WTC11 (cell line): ENCODE results near the gene RPA3. TPM values are rescaled to one million over a fixed set of nuclear protein-coding genes. Genes with fewer than 3 reads are reported as not detected.
A peak's percentile ranks its signal among the peaks of the same experiment; 100 is the strongest.

Source experiments
- ATAC-seq: fragments of 200-7000 bp; cut with Tn5 transposase; 2 replicates; pipeline ENCODE4 v1.10.0; 2021; ENCODE audit warnings: mild to moderate bottlenecking, moderate library complexity
- Bru-seq: library from RNA; stranded (reverse); fragments of 400-500 nt; gene quantifications from one replicate; lab custom pipeline; 2021; lab: Mats Ljungman, UMichigan
- CTCF ChIA-PET: fragments of 300-600 bp; sonication (Branson Sonifier 250); formaldehyde crosslinking; loops from one replicate; lab custom pipeline; 2021; ENCODE audit warnings: antibody characterized with exemption; lab: Charles Lee
- POLR2A ChIA-PET: fragments of 350-600 bp; sonication (Branson Sonifier 250); formaldehyde crosslinking; loops from one replicate; lab custom pipeline; 2021; ENCODE audit warnings: antibody characterized with exemption; lab: Charles Lee
- DNase-seq: peaks from one replicate; pipeline ENCODE4 v3.0.0; 2021; ENCODE audit warnings: low spot score
- H3K27ac Mint-ChIP-seq: 2 replicates; pipeline ENCODE4 v1.8.0; 2021; ENCODE audit warnings: mixed read lengths
- H3K27me3 Mint-ChIP-seq: 2 replicates; pipeline ENCODE4 v1.8.0; 2021; ENCODE audit warnings: low read depth, mild to moderate bottlenecking, moderate library complexity, mixed read lengths
- H3K36me3 Mint-ChIP-seq: 2 replicates; pipeline ENCODE4 v1.8.0; 2021; ENCODE audit warnings: mixed read lengths
- H3K4me1 Mint-ChIP-seq: 2 replicates; pipeline ENCODE4 v1.8.0; 2022; ENCODE audit warnings: mixed read lengths
- H3K4me3 Mint-ChIP-seq: 2 replicates; pipeline ENCODE4 v1.8.0; 2021; ENCODE audit warnings: mild to moderate bottlenecking, moderate library complexity, mixed read lengths
- H3K9me3 Mint-ChIP-seq: 2 replicates; pipeline ENCODE4 v1.8.0; 2021; ENCODE audit warnings: mixed read lengths
- ATF3 ChIP-seq: sonication (generic); formaldehyde crosslinking; conservative IDR thresholded peaks from 2 replicates; pipeline ENCODE4 v1.8.1; 2022; ENCODE audit warnings: mild to moderate bottlenecking, missing genetic modification reagents
- E2F1 ChIP-seq: sonication (generic); formaldehyde crosslinking; IDR thresholded peaks from 2 replicates; pipeline ENCODE4 v1.8.0; 2022; ENCODE audit warnings: mild to moderate bottlenecking, missing genetic modification reagents
- E2F5 ChIP-seq: sonication (generic); formaldehyde crosslinking; IDR thresholded peaks from 2 replicates; pipeline ENCODE4 v1.8.1; 2022; ENCODE audit warnings: mild to moderate bottlenecking, moderate library complexity, missing genetic modification reagents
- FOXK1 ChIP-seq: sonication (generic); formaldehyde crosslinking; IDR thresholded peaks from 2 replicates; pipeline ENCODE4 v1.8.0; 2022; ENCODE audit warnings: mild to moderate bottlenecking, moderate library complexity, missing genetic modification reagents
- FOXP1 ChIP-seq: sonication (generic); formaldehyde crosslinking; IDR thresholded peaks from 2 replicates; pipeline ENCODE4 v1.8.0; 2022; ENCODE audit warnings: missing genetic modification reagents, mild to moderate bottlenecking, moderate library complexity, borderline replicate concordance
- GTF2I ChIP-seq: fragments of 250-450 bp; sonication (Bioruptor Pico); conservative IDR thresholded peaks from 2 replicates; pipeline ENCODE4 v1.4.0; 2021; ENCODE audit warnings: mild to moderate bottlenecking
- HMGA2 ChIP-seq: fragments of 250-450 bp; sonication (Bioruptor Pico); IDR thresholded peaks from 2 replicates; pipeline ENCODE4 v1.4.0; 2021; ENCODE audit warnings: mild to moderate bottlenecking, moderate library complexity
- IRF2 ChIP-seq: sonication (generic); formaldehyde crosslinking; IDR thresholded peaks from 2 replicates; pipeline ENCODE4 v1.8.0; 2022; ENCODE audit warnings: low read depth, missing genetic modification reagents, borderline replicate concordance
- JAZF1 ChIP-seq: fragments of 250-450 bp; sonication (Bioruptor Pico); IDR thresholded peaks from 2 replicates; pipeline ENCODE4 v1.9.0; 2021; ENCODE audit warnings: moderate library complexity, mild to moderate bottlenecking, inconsistent platforms
- MXD4 ChIP-seq: fragments of 250-450 bp; sonication (Bioruptor Pico); IDR thresholded peaks from 2 replicates; pipeline ENCODE4 v1.8.0; 2021; ENCODE audit warnings: mild to moderate bottlenecking, moderate library complexity, borderline replicate concordance
- MYBL2 ChIP-seq: sonication (generic); formaldehyde crosslinking; IDR thresholded peaks from 2 replicates; pipeline ENCODE4 v1.8.1; 2023; ENCODE audit warnings: mild to moderate bottlenecking, moderate library complexity, missing genetic modification reagents
- RELA ChIP-seq: sonication (generic); formaldehyde crosslinking; IDR thresholded peaks from 2 replicates; pipeline ENCODE4 v1.8.1; 2022; ENCODE audit warnings: missing genetic modification reagents, mild to moderate bottlenecking, borderline replicate concordance
- SOX15 ChIP-seq: fragments of 250-450 bp; sonication (Bioruptor Pico); IDR thresholded peaks from 2 replicates; pipeline ENCODE4 v1.9.0; 2021; ENCODE audit warnings: mild to moderate bottlenecking
- SP1 ChIP-seq: sonication (generic); formaldehyde crosslinking; conservative IDR thresholded peaks from 2 replicates; pipeline ENCODE4 v1.8.1; 2022; ENCODE audit warnings: missing genetic modification reagents
- TEAD1 ChIP-seq: sonication (generic); formaldehyde crosslinking; IDR thresholded peaks from 2 replicates; pipeline ENCODE4 v1.8.0; 2022; ENCODE audit warnings: mild to moderate bottlenecking, missing genetic modification reagents
- TP53 ChIP-seq: sonication (generic); formaldehyde crosslinking; IDR thresholded peaks from 2 replicates; pipeline ENCODE4 v1.8.1; 2023; ENCODE audit warnings: mild to moderate bottlenecking, missing genetic modification reagents
- USF1 ChIP-seq: sonication (generic); formaldehyde crosslinking; IDR thresholded peaks from 2 replicates; pipeline ENCODE4 v1.8.0; 2022; ENCODE audit warnings: mild to moderate bottlenecking, missing genetic modification reagents
- USF2 ChIP-seq: sonication (generic); formaldehyde crosslinking; IDR thresholded peaks from 2 replicates; pipeline ENCODE4 v1.8.1; 2023; ENCODE audit warnings: mild to moderate bottlenecking, missing genetic modification reagents, moderate library complexity
- ZBTB21 ChIP-seq: sonication (generic); formaldehyde crosslinking; IDR thresholded peaks from 2 replicates; pipeline ENCODE4 v1.8.1; 2023; ENCODE audit warnings: mild to moderate bottlenecking, missing genetic modification reagents, borderline replicate concordance
- ZBTB43 ChIP-seq: sonication (generic); formaldehyde crosslinking; IDR thresholded peaks from 2 replicates; pipeline ENCODE4 v1.8.1; 2023; ENCODE audit warnings: mild to moderate bottlenecking, missing genetic modification reagents
- ZNF121 ChIP-seq: sonication (generic); formaldehyde crosslinking; IDR thresholded peaks from 2 replicates; pipeline ENCODE4 v1.8.0; 2023; ENCODE audit warnings: missing genetic modification reagents
- ZNF281 ChIP-seq: sonication (generic); formaldehyde crosslinking; IDR thresholded peaks from 2 replicates; pipeline ENCODE4 v1.8.0; 2023; ENCODE audit warnings: mild to moderate bottlenecking, missing genetic modification reagents
- ZNF317 ChIP-seq: sonication (generic); formaldehyde crosslinking; IDR thresholded peaks from 2 replicates; pipeline ENCODE4 v1.8.1; 2023; ENCODE audit warnings: low read depth, mild to moderate bottlenecking, moderate library complexity, missing genetic modification reagents, borderline replicate concordance
- ZNF416 ChIP-seq: fragments of 250-450 bp; sonication (Bioruptor Pico); IDR thresholded peaks from 2 replicates; pipeline ENCODE4 v1.9.0; 2021; ENCODE audit warnings: mild to moderate bottlenecking, inconsistent platforms
- ZSCAN18 ChIP-seq: fragments of 250-450 bp; sonication (Bioruptor Pico); IDR thresholded peaks from 2 replicates; pipeline ENCODE4 v2.1.2; 2022; ENCODE audit warnings: mild to moderate bottlenecking, moderate library complexity
- long read RNA-seq, 3 experiments: library from RNA in 1 of 3; library from capped mRNA in 1 of 3; library from polyadenylated mRNA in 1 of 3; unstranded in 2 of 3; stranded (forward) in 1 of 3; transcript quantifications; one replicate each; pipeline ENCODE4 v2.0.0, GENCODE V29; 2021
- total RNA-seq: library from RNA; stranded (reverse); gene quantifications from 3 replicates; pipeline ENCODE4 v1.2.3, GENCODE V29; 2021

The RPA3 gene
- total RNA-seq (97.8 to 119 TPM (median 110 TPM) in 3 replicates), Bru-seq, nascent RNA (percentile 48 among the genes with signal in this experiment)
- long read RNA-seq, experiment 1, partial matches to known transcripts, result 142 of 150 reads
- long read RNA-seq, experiment 1, other reads (novel, unspliced or antisense), result 5 of 150 reads
- long read RNA-seq, experiment 2, partial matches to known transcripts, result 143 of 158 reads
- long read RNA-seq, experiment 2, other reads (novel, unspliced or antisense), result 12 of 158 reads
- long read RNA-seq, experiment 3, partial matches to known transcripts, result 12 of 13 reads
- long read RNA-seq, experiment 3, other reads (novel, unspliced or antisense), result 0 of 13 reads

GRCh38 chr7:7718492-7718891 lies at the start of gene RPA3:
TSS of gene RPA3 (minus strand) at chr7:7718607. CDS start at chr7:7640418, 78,189 bp downstream.
- Mint-ChIP-seq H3K4me1 (peaks cover 3% of the 10 kb centered on the region; the same call in 1 of the 2 replicates), H3K27ac (no peak within 1 kb of the TSS), H3K36me3 (peaks cover 4% of the 10 kb centered on the region; the same call in 1 of the 2 replicates), H3K27me3 (no peaks in the 10 kb centered on the region), H3K4me3 (no peak within 1 kb of the TSS), H3K9me3 (peaks cover 4% of the 10 kb centered on the region; the same call in 1 of the 2 replicates)
- DNase-seq, result no peak
- ChIA-PET POLR2A (no interaction called here), CTCF (interaction anchor here (0.7 kb wide), 1 partner anchor 37 kb away, joined by 3 read pairs; no protein-coding TSS in a partner anchor)
- TF ChIP-seq E2F1 (CRISPR knock-in tag) (no peak), ZNF281 (CRISPR knock-in tag) (no peak), FOXK1 (CRISPR knock-in tag) (no peak), MXD4 (CRISPR knock-in tag) (no peak), JAZF1 (CRISPR knock-in tag) (no peak), TP53 (CRISPR knock-in tag) (no peak), ZBTB43 (CRISPR knock-in tag) (no peak), SOX15 (CRISPR knock-in tag) (no peak), ZNF416 (no peak), ZNF121 (no peak), RELA (CRISPR knock-in tag) (no peak), HMGA2 (CRISPR knock-in tag) (no peak), ATF3 (CRISPR knock-in tag) (no peak), USF2 (CRISPR knock-in tag) (no peak), IRF2 (no peak), TEAD1 (CRISPR knock-in tag) (no peak), SP1 (CRISPR knock-in tag) (no peak)
- no peak for ATAC-seq

- H3K4me1 Mint-ChIP-seq, result peaks cover 12% of the 10 kb centered on the region
- no peak for ATAC-seq
- DNase-seq, result no peak
- POLR2A ChIA-PET, result no interaction called here
- H3K36me3 Mint-ChIP-seq, result no peaks in the 10 kb centered on the region
- no peaks in the 10 kb centered on the region for H3K27me3 Mint-ChIP-seq
- H3K27ac Mint-ChIP-seq, result no peak overlapping the region
- no peak overlapping the region for H3K4me3 Mint-ChIP-seq
- CTCF ChIA-PET, result interaction anchor here (0.7 to 1.0 kb wide), 2 partner anchors 96 to 423 kb away, joined by 3 read pairs; no protein-coding TSS in a partner anchor
- H3K9me3 Mint-ChIP-seq, result no peaks in the 10 kb centered on the region
- no peak for TF ChIP-seq E2F5 (CRISPR knock-in tag)
- no peak for TF ChIP-seq ZNF317 (CRISPR knock-in tag)
- no peak for TF ChIP-seq ZSCAN18 (CRISPR knock-in tag)
- no peak for TF ChIP-seq MXD4 (CRISPR knock-in tag)
- TF ChIP-seq ZBTB21 (CRISPR knock-in tag), result no peak
- no peak for TF ChIP-seq FOXP1 (CRISPR knock-in tag)
- TF ChIP-seq MYBL2 (CRISPR knock-in tag), result no peak
- TF ChIP-seq SOX15 (CRISPR knock-in tag), result no peak
- TF ChIP-seq USF1 (CRISPR knock-in tag), result no peak
- TF ChIP-seq GTF2I (CRISPR knock-in tag), result no peak
- no peak for TF ChIP-seq ATF3 (CRISPR knock-in tag)
These were observed 48.3 kb upstream of the RPA3 start for GRCh38 chr7:7766671-7767070.
